ENCODE data around the gene RCC1.
"Not testable (repeated sequence)": the region's sequence is repeated elsewhere in the genome, so short reads cannot be mapped to it uniquely, and the experiment has no call there.

RCC1 gene

DNA sequence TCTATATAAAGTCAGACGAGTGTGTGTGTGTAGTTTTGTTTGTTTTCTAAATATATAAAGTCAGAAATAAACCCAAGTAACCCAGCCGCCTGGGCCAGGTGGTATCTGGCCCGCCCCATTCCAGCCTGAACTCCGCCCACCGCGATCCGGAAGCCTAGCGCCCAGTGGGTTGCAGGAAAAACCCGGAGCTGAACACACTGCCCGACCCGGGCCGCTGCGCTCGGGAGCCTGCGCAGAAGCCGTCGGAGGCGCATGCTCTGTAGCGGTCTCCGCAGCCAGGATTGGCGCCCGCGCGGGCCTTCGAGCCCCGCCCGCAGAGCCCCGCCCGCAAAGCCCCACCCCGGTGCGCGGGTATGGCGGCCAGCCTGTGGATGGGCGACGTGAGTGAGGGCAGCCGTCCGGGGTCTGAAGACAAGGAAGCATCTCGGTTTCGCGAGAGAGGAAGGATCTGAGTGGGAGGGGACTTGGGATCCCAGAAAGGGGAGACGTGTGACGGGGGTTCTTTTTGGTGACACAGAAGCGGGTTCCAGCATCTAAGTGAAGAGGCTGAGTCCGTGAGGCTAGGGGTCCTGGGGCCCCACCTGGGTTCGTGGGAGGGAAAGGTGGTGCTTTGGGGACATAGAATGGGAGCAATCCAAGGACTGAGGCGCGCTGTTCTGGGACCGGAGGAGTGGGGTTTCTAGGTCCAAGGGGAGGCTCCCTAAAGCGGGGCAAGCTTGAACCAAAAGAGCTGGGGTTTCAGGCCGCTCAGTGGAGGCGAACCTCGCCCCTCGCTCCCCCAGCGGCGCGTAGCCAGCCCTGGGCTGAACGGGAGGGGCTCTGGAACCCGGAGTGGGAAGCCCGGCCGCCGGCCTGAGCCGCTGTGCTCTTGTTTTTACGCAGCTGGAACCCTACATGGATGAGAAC is 47.2 kb downstream of the RCC1 start, which contains the start of gene TRNAU1AP:
TSS of gene TRNAU1AP (plus strand) at position 328 of the 906 bp plus-strand sequence. CDS start at position 354, 26 bp downstream.
- peak; percentile 92 for DNase-seq

GRCh38 chr1:28560886-28561285 is 55.0 kb downstream of the RCC1 start:
- no peak for DNase-seq

DNA sequence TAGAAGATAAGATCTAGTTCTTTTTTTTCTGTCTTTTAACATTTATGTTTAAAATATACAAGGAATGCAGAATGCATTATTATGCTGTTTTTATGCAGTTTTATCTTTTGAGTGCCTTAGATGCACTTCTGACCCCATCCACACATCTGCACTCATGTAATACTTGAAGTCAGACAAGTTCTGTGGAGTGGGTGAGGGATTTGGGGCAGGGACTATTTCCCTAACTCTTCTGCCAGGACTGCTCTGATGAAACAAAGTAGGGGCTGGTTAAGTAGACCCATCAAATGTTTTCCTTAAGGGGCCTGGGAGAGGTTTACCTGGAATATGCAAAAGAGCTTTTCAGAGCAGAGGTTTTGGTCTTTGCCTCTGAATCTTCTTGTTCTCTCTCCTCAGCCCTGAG is 58.5 kb downstream of the RCC1 start:
- no peak for DNase-seq

- DNase-seq, result no peak
Measured at GRCh38 chr1:28565040-28565439, 59.2 kb downstream of the RCC1 start.

DNA sequence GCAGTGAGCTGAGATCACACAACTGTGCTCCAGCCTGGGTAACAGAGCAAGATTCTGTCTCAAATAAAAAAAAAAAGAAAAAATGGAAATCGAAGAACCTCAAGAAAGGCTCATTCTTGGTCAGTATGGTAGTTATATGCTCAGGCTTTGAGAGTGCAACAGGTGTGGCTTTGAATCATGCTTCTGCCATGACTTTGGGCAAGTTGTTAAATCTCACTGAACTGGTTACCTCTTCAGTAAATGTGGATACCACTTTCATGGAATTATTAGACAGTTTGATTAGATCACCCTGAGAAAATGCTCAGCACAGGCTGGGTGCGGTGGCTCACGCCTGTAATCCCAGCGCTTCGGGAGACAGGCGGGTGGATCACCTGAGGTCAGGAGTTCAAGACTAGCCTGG is 59.9 kb downstream of the RCC1 start:
- DNase-seq, result no peak

- no peak for DNase-seq
Measured at GRCh38 chr1:28566931-28567330, 61.1 kb downstream of the RCC1 start.

- no peak for DNase-seq
Measured at GRCh38 chr1:28571911-28572310, 66.1 kb downstream of the RCC1 start.

GRCh38 chr1:28572891-28573290 is 67.0 kb downstream of the RCC1 start:
- not testable (repeated sequence) for DNase-seq

GRCh38 chr1:28573564-28573963 is 67.7 kb downstream of the RCC1 start:
- no peak for DNase-seq

DNA sequence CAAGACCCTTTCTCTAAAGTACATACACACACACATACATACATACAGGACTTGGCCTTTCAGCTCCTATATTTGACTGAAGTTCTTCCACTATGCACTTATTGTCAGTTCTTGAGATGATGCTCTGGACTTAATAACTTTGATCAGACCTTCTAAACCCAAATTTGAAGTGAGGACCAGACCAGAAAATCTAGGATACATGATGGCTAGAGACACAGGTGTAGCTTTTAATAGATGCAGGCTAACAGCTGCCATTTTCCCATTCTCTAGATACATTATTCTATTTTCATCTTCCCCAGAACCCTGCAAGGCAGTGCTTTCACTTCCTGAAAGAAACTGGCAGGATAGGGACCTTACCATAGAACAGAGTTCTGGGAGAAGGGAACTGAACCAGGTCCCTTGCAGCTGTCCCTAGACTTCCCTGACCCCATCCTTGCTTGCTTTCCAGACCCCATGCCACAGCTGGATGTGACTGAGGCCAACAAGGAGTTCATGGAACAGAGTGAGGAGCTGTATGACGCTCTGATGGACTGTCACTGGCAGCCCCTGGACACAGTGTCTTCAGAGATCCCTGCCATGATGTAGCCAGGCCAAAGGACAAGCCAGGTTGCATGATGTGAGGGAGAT is 71.3 kb downstream of the RCC1 start:
- no peak for DNase-seq

DNA sequence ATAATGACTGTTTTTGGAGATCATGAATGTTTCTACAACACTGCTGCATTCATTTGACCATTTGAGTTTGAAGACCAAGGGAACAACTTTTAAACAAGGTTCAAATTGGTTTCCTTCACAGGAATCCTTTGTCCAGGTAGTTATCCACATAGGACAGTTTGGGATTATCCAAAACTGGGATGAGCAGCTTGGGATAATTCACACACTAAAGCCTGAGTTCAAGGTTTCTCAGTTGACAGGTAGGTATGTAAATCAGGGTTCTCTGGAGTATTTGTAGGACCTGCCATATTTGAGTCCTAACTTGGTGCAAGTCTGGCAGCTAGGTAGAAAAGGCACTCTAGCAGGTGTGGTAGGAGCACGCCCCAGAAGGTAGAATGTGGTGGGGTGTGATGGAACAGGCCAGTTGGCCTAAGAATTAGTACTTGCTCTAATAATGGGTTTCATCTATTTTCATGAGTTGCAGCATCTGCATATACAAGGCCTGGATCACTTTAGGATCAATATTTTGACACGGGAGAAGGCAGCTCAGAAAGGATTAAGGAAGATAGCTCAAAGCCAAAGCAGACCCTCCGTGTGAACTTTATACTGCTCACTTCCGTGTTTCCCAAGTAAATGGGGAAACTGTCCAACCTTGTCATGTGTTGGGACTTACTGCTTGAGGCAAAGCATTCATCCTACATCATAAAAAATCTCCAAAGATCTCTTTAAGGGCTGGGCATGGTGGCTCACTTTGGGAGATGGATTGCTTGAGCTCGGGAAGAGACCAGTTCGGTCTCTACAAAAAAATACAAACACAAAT is 72.1 kb downstream of the RCC1 start:
- no peak for DNase-seq

- DNase-seq, result no peak
Measured at GRCh38 chr1:28578696-28579218, 72.9 kb downstream of the RCC1 start.

DNA sequence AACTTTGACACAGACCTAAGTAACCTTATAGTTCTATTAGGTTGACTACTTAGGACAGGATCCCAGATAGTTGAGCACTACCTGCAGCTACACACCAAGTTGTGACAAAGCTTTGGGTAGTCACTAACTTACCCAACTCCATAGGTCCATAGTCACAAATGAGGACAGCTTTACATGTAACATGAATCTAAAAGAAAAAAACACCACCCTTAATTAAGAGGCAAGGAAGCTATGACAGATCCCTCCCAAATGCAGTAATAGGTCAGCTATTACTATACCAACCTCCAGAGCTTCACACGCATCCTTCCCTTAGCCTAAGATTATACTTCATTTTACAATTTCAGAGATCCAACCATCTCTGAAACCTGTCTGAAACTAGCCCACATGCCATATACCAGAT is 73.6 kb downstream of the RCC1 start:
- no peak for DNase-seq

DNA sequence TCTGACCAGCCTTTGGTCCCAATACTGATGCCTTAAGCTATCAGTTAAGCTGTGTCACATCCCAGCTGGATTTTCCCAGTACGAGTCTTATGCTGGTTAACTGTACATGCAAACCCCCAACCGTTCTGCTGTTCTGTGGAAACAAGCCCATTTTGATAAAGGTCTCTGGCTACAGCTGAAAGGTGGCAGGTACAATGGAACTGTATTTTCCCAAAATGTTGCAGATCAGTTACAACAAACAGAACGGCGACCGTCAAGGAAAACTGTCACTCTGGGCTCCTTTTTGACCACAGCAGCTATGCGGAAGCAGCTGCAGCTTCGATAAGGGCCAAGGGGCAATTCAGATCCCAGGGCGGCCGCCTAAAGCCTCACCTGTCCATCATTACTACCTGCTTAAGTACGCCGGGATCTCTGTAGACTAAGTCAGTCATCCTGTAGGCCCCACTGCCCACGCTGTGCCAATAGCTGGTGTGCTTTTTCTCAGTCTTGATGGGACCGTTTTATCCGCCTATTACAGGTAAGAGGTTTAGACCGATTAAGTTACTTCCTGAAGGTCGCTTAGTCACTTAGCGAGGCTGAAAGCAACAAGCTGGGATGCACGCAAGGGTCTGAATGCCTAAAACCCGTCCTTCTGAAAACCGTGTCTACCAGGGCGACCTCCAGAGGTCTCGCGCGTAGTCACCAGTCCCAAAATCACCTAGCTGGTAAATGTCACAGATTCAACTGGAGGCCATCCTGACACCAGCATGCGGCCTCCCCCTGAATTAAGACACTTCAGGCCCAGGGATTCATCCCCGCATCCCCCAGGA is 75.1 kb downstream of the RCC1 start:
- no peak for DNase-seq

DNA sequence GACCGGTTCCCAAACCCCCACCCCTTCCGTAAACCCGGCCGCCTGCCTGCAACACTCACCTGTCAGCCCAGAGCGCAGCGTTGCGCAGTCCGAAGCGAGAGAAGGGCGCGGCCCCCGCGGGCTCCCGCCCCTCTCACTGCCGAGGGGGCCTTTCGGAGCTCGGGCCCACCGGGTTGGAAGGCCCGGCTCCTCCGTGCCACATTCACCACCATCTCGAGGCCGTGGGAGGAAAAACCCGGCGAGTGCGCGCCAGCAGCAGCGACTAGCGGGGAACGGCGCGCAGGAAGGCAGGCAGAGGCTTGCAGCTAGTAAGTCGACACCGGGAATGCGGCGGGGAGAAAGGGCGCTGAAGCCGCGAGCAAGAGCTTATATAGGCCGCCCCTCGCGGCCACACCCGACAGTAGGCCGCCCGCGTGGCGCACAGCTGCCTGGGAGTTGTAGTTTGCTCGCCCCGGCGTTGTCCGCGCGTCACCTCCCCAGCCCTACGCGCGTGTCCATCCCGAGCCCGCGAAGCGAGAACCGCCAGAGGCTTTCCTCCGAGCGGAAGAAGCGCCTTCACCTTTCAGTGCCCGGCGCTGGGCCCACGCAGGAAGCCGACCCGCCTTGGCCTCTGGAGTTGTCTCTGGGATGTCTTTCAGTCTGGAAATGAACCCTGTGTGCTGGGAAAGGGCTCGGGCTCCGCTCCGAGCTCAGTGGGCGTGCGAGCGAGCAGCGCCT is 75.8 kb downstream of the RCC1 start:
- DNase-seq, result peak; percentile 89

- DNase-seq, result no peak
Measured at GRCh38 chr1:28582248-28582615, 76.4 kb downstream of the RCC1 start.

- not testable (repeated sequence) for DNase-seq
Measured at GRCh38 chr1:28586585-28587391, 80.9 kb downstream of the RCC1 start.

Measured in NCI-H510A (cell line).